K562 (cell line): ENCODE measurements around the gene ANKRD60. TPM values are rescaled to one million over a fixed set of nuclear protein-coding genes. Genes with fewer than 3 reads are reported as not detected.

Experiments used
- CREB3L1 ChIP-seq: fragments of 450-650 bp; IDR thresholded peaks from 2 replicates; pipeline ENCODE4 v1.6.1; 2014; ENCODE audit warnings: low read depth, mild to moderate bottlenecking, moderate library complexity, borderline replicate concordance
- CTBP1 ChIP-seq: fragments of 450-650 bp; IDR thresholded peaks from 2 replicates; pipeline ENCODE4 v1.6.1; 2016; ENCODE audit warnings: borderline replicate concordance
- E2F6 ChIP-seq, 2 experiments: IDR thresholded peaks; 2 replicates each; pipeline ENCODE4 v1.6.1; 2011; ENCODE audit warnings: borderline replicate concordance in 1 of 2, control low read depth in 1 of 2, low read depth in 1 of 2, low read length in 1 of 2, mild to moderate bottlenecking in 1 of 2, mixed read lengths in 1 of 2, moderate library complexity in 1 of 2; ENCODE audit not compliant: insufficient read depth in 1 of 2, insufficient read length in 1 of 2, poor library complexity in 1 of 2, severe bottlenecking in 1 of 2; ENCODE audit errors: extremely low read depth in 1 of 2
- ETV1 ChIP-seq: fragments of 450-650 bp; conservative IDR thresholded peaks from 2 replicates; pipeline ENCODE4 v1.6.1; 2016; ENCODE audit warnings: missing genetic modification characterization, control low read depth, low read depth, missing compliant biosample characterization
- KDM1A ChIP-seq, 2 experiments: fragments of 450-650 bp; IDR thresholded peaks; 2 replicates each; pipeline ENCODE4 v1.6.1; 2016; ENCODE audit warnings: mild to moderate bottlenecking in 2 of 2
- MECOM ChIP-seq: fragments of 250-450 bp; sonication (Bioruptor Pico); IDR thresholded peaks from 2 replicates; pipeline ENCODE4 v1.8.0; 2022; ENCODE audit warnings: inconsistent platforms
- NBN ChIP-seq: fragments of 450-650 bp; IDR thresholded peaks from 2 replicates; pipeline ENCODE4 v1.6.1; 2016; ENCODE audit warnings: low read depth, mild to moderate bottlenecking
- RAD21 ChIP-seq, 2 experiments: fragments of 250-450 bp in 1 of 2; fragments of 450-650 bp in 1 of 2; sonication (Bioruptor Pico) in 1 of 2; formaldehyde crosslinking in 1 of 2; IDR thresholded peaks in 1 of 2; conservative IDR thresholded peaks in 1 of 2; 2 replicates each; pipeline versions ENCODE4 v1.4.0 to v1.8.0; 2020 to 2022; ENCODE audit warnings: mild to moderate bottlenecking in 2 of 2, moderate library complexity in 1 of 2
- SPI1 ChIP-seq: IDR thresholded peaks from 2 replicates; pipeline ENCODE4 v1.6.1; 2011; ENCODE audit warnings: low read depth, low read length, control low read depth, borderline replicate concordance
- TFAP4 ChIP-seq: sonication (generic); formaldehyde crosslinking; IDR thresholded peaks from 2 replicates; pipeline ENCODE4 v1.8.0; 2022; ENCODE audit warnings: missing genetic modification reagents, mild to moderate bottlenecking, moderate library complexity, borderline replicate concordance
- ZBTB40 ChIP-seq, 2 experiments: fragments of 450-650 bp in 1 of 2; sonication (generic) in 1 of 2; formaldehyde crosslinking in 1 of 2; IDR thresholded peaks; 2 replicates each; pipeline versions ENCODE4 v1.7.1 to v1.9.0; 2016 to 2022; ENCODE audit warnings: inconsistent platforms in 1 of 2, mild to moderate bottlenecking in 1 of 2, missing genetic modification reagents in 1 of 2
- ZNF311 ChIP-seq: fragments of 250-450 bp; sonication (Bioruptor Pico); IDR thresholded peaks from 2 replicates; pipeline ENCODE4 v1.4.0; 2020; ENCODE audit warnings: mild to moderate bottlenecking, moderate library complexity
- polyA plus RNA-seq, 8 experiments: library from polyadenylated mRNA; depleted of rRNA in 4 of 8; stranded (reverse) in 5 of 8; unstranded in 3 of 8; fragments of >200 nt; fragmentation: Nextera tagmentation in 2 of 8; fragmentation: Illumina TruSeq in 1 of 8; extraction: Ambion mirVana in 2 of 8; extraction: Trizol in 1 of 8; gene quantifications; 2 replicates each; pipeline versions ENCODE4 v1.2.1 to v1.2.3, GENCODE V29; 2011 to 2014; ENCODE audit warnings: inconsistent platforms in 1 of 8, missing spikeins in 1 of 8
- total RNA-seq, 7 experiments: library from RNA; depleted of rRNA in 6 of 7; stranded (reverse); fragments of >200 nt in 6 of 7; fragmentation: Illumina TruSeq in 2 of 7; extraction: Trizol in 2 of 7; gene quantifications; 2 replicates each; pipeline versions ENCODE4 v1.2.1 to v1.2.3, GENCODE V29; 2011 to 2021; ENCODE audit warnings: low replicate concordance in 1 of 7

ANKRD60 gene
- total and polyA plus RNA-seq, 9 of the 15 experiments (the other 6 are each of a cell fraction or from before 2014, with no cell fraction given): not detected

- TF ChIP-seq NBN (no peak), ZBTB40 (IDR thresholded peaks at IDR 0.05) (0 out of 2 replicates have a peak, but pooled peaks have one; percentile 38), ZBTB40 (CRISPR knock-in tag; IDR thresholded peaks at IDR 0.05) (no peak), ETV1 (tag) (peak; percentile 75), ZNF311 (CRISPR knock-in tag) (no peak), KDM1A (IDR thresholded peaks at IDR 0.05) (0 out of 4 replicates have a peak, but pooled peaks of 1 of the 2 experiments have one; percentile 2), SPI1 (peak; percentile 40; the same call in 1 of the 2 replicates), CREB3L1 (peak; percentile 61; the same call in 1 of the 2 replicates), CTBP1 (peak; percentile 51), TFAP4 (CRISPR knock-in tag) (0 out of 2 replicates have a peak, but pooled peaks have one; percentile 16), RAD21 (CRISPR knock-in tag; conservative IDR thresholded peaks at IDR 0.05 in 1 of 2, IDR thresholded peaks at IDR 0.05 in 1 of 2) (peak; percentile 82 to 91), MECOM (CRISPR knock-in tag) (no peak), E2F6 (IDR thresholded peaks at IDR 0.05; ENCODE audit: borderline replicate concordance in 1 of 2, extremely low read depth in 1 of 2, insufficient read depth in 1 of 2, insufficient read length in 1 of 2, low read depth in 1 of 2, low read length in 1 of 2, poor library complexity in 1 of 2, severe bottlenecking in 1 of 2) (peak; percentile 42 to 94)
Observed at GRCh38 chr20:58236612-58237317, 8.3 kb upstream of the ANKRD60 start (continued).
